Endothelial cell of umbilical vein (primary cell): Measurements from ENCODE around the gene HDAC9. TPM values are rescaled to one million over a fixed set of nuclear protein-coding genes. Genes with fewer than 3 reads are reported as not detected.

Experiments used
- BruUV-seq: library from RNA; stranded (reverse); fragments of 400-500 nt; replicated peaks from 2 replicates; lab custom pipeline; 2021; lab: Mats Ljungman, UMichigan
- CTCF ChIA-PET: fragments of 300-600, 350-600 bp; sonication (Branson Sonifier 250); formaldehyde crosslinking; loops from one replicate; lab custom pipeline; 2021; ENCODE audit warnings: antibody characterized with exemption, inconsistent platforms; lab: Charles Lee
- POLR2A ChIA-PET: fragments of 300-600, 350-600 bp; sonication (Branson Sonifier 250); formaldehyde crosslinking; loops from one replicate; lab custom pipeline; 2021; ENCODE audit warnings: antibody characterized with exemption, inconsistent platforms; lab: Charles Lee
- DNase-seq: peaks from one replicate; pipeline ENCODE4 v3.0.0-alpha.2; 2011; ENCODE audit warnings: low read depth, low spot score
- FAIRE-seq: peaks from 2 replicates; lab custom pipeline; 2011; peaks lifted over from hg19 to GRCh38; lab: Jason Lieb, UNC
- H2AFZ ChIP-seq: 2 replicates; pipeline ENCODE4 v1.6.0; 2012; ENCODE audit warnings: low read depth, low read length, control low read depth, inconsistent platforms
- H3K27ac ChIP-seq: 2 replicates; pipeline ENCODE4 v1.5.1; 2011; ENCODE audit warnings: low read depth, mild to moderate bottlenecking, control low read depth, low read length, moderate library complexity; ENCODE audit not compliant: insufficient read depth
- H3K27me3 ChIP-seq, 2 experiments: 2 replicates each; pipeline versions ENCODE4 v1.6.0 to v1.6.1; 2011; ENCODE audit warnings: low read length in 2 of 2, mixed read lengths in 1 of 2; ENCODE audit not compliant: control insufficient read depth in 2 of 2, insufficient read depth in 2 of 2
- H3K36me3 ChIP-seq, 2 experiments: 2 replicates in 1 of 2; 3 replicates in 1 of 2; pipeline ENCODE4 v1.5.1; 2011; ENCODE audit warnings: low read length in 2 of 2, mild to moderate bottlenecking in 1 of 2, moderate library complexity in 1 of 2; ENCODE audit not compliant: control insufficient read depth in 2 of 2, insufficient read depth in 2 of 2; ENCODE audit errors: extremely low read depth in 1 of 2
- H3K4me1 ChIP-seq: 3 replicates; pipeline ENCODE4 v1.5.1; 2011; ENCODE audit warnings: mild to moderate bottlenecking, low read length; ENCODE audit not compliant: control insufficient read depth, insufficient read depth; ENCODE audit errors: extremely low read depth
- H3K4me2 ChIP-seq: 2 replicates; pipeline ENCODE4 v1.6.1; 2011; ENCODE audit warnings: low read length, control low read depth, mixed read lengths; ENCODE audit not compliant: insufficient read depth
- H3K4me3 ChIP-seq, 3 experiments: fragments of 200-600 bp in 1 of 3; sonication (generic), shearing (Covaris generic) in 1 of 3; replicated peaks in 1 of 3; 2 replicates each; pipeline ENCODE4 v1.5.1; 2011 to 2016; ENCODE audit warnings: control low read depth in 3 of 3, low read length in 3 of 3, mild to moderate bottlenecking in 2 of 3, inconsistent platforms in 1 of 3, low read depth in 1 of 3, moderate library complexity in 1 of 3; ENCODE audit not compliant: insufficient read depth in 1 of 3
- H3K79me2 ChIP-seq: 2 replicates; pipeline ENCODE4 v1.6.0; 2012; ENCODE audit warnings: low read length, inconsistent platforms; ENCODE audit not compliant: control insufficient read depth, insufficient read depth
- H3K9ac ChIP-seq: replicated peaks from 2 replicates; pipeline ENCODE3; 2011; ENCODE audit warnings: low read length, control low read depth; ENCODE audit not compliant: insufficient read depth; ENCODE audit errors: extremely low read depth
- H3K9me1 ChIP-seq: replicated peaks from 3 replicates; pipeline ENCODE4 v1.6.0; 2011; ENCODE audit warnings: mild to moderate bottlenecking, low read length; ENCODE audit not compliant: control insufficient read depth, insufficient read depth; ENCODE audit errors: extremely low read depth
- H3K9me3 ChIP-seq: replicated peaks from 2 replicates; pipeline ENCODE4 v1.5.1; 2012; ENCODE audit warnings: low read length, inconsistent platforms; ENCODE audit not compliant: control insufficient read depth, insufficient read depth
- H4K20me1 ChIP-seq: replicated peaks from 2 replicates; pipeline ENCODE3; 2011; ENCODE audit warnings: mild to moderate bottlenecking, low read length; ENCODE audit not compliant: control insufficient read depth, insufficient read depth; ENCODE audit errors: extremely low read depth
- CTCF ChIP-seq, 2 donors: IDR thresholded peaks; 1 replicate in 1 of 2; 2 replicates in 1 of 2; pipeline ENCODE4 v1.5.1; 2011; ENCODE audit warnings: low read length in 2 of 2, mild to moderate bottlenecking in 2 of 2, moderate library complexity in 2 of 2, control low read depth in 1 of 2, inconsistent platforms in 1 of 2, low read depth in 1 of 2; ENCODE audit not compliant: insufficient read depth in 1 of 2; ENCODE audit errors: extremely low read depth in 1 of 2
- EZH2 ChIP-seq: IDR thresholded peaks from 2 replicates; pipeline ENCODE4 v1.6.1; 2012; ENCODE audit warnings: borderline replicate concordance, low read depth, mild to moderate bottlenecking, moderate library complexity, low read length, inconsistent platforms; ENCODE audit not compliant: severe bottlenecking
- FOS ChIP-seq: IDR thresholded peaks from 2 replicates; pipeline ENCODE4 v1.6.1; 2011; ENCODE audit warnings: mild to moderate bottlenecking, low read length, moderate library complexity, borderline replicate concordance; ENCODE audit not compliant: insufficient read depth
- GATA2 ChIP-seq: IDR thresholded peaks from 2 replicates; pipeline ENCODE4 v1.7.0; 2011; ENCODE audit warnings: low read depth, mild to moderate bottlenecking, moderate library complexity, mixed read lengths, low read length; ENCODE audit not compliant: insufficient read length, insufficient read depth
- JUN ChIP-seq: IDR thresholded peaks from 2 replicates; pipeline ENCODE4 v1.6.1; 2011; ENCODE audit warnings: borderline replicate concordance, low read depth; ENCODE audit not compliant: insufficient read length, insufficient read depth
- MAX ChIP-seq: IDR thresholded peaks from 2 replicates; pipeline ENCODE4 v1.6.1; 2011; ENCODE audit not compliant: insufficient read depth, insufficient read length
- MYC ChIP-seq: IDR thresholded peaks from one replicate; pipeline ENCODE4 v1.6.1; 2011; ENCODE audit warnings: mild to moderate bottlenecking, low read depth, low read length
- POLR2A ChIP-seq: IDR thresholded peaks from 2 replicates; pipeline ENCODE4 v1.6.1; 2012; ENCODE audit warnings: low read depth, mild to moderate bottlenecking, control low read depth, low read length
- POLR2AphosphoS5 ChIP-seq: IDR thresholded peaks from 2 replicates; pipeline ENCODE4 v1.6.1; 2012; ENCODE audit warnings: low read depth, mild to moderate bottlenecking, control low read depth, low read length, moderate library complexity; ENCODE audit not compliant: insufficient read depth
- dilution Hi-C: fragments of 300-500 bp; cut with MboI; formaldehyde crosslinking; loops from one replicate; pipeline ENCODE4 v1.15.0; 2019; ENCODE audit warnings: low sequenced_read_pairs; ENCODE audit not compliant: extremely low pct_ligation_motif_present
- intact Hi-C: fragments of 100-400 bp; cut with micrococcal nuclease; formaldehyde crosslinking; loops from one replicate; pipeline ENCODE4 v1.10.0; 2022
- polyA plus RNA-seq, 4 experiments: library from polyadenylated mRNA; depleted of rRNA in 3 of 4; stranded (reverse) in 3 of 4; unstranded in 1 of 4; fragments of >200 nt; gene quantifications; 2 replicates each; pipeline versions ENCODE4 v1.2.1 to v1.2.3, GENCODE V29; 2011 to 2012; ENCODE audit warnings: missing spikeins in 1 of 4
- total RNA-seq: library from RNA; stranded (reverse); gene quantifications from 2 replicates; pipeline ENCODE4 v1.2.3, GENCODE V29; 2021

Gene HDAC9
- total and polyA plus RNA-seq, 2 donors (not counting 3 experiments of a cell fraction or from before 2014, with no cell fraction given), result 1.8 to 11.6 TPM

DNA sequence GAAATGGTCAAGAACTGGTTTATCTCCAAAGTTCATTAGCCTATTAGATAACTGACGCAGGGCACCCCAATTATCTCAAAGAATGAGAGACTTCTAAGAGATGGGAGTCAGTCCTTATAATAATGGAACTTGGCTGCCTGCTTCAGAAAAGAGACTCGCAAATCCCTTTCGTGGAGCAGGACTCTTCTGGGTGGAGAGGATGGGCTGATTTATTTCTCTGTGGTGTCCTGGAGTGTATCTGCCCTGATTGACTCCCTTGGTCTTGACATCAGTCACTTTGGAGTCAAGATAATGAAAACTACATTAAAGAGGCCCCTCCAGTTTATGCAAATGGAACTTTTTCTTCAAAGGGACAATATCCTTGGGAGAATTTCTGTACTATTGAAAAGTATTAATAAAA is 198.9 kb downstream of the HDAC9 start:
- H3K4me3 ChIP-seq, result no peak overlapping the region
- H3K9me1 ChIP-seq, result no peaks in the 10 kb centered on the region
- dilution Hi-C loops, result no loop called here
- H3K9ac ChIP-seq, result no peak overlapping the region
- no TSS peak for BruUV-seq
- no peaks in the 10 kb centered on the region for H3K27me3 ChIP-seq
- no peak for TF ChIP-seq JUN
- TF ChIP-seq GATA2, result no peak
- TF ChIP-seq CTCF (IDR thresholded peaks at IDR 0.05; ENCODE audit: extremely low read depth in 1 of 2, insufficient read depth in 1 of 2, low read depth in 1 of 2, low read length in 2 of 2), result no peak
- TF ChIP-seq MAX, result no peak
- TF ChIP-seq POLR2A, result no peak
- no peak for TF ChIP-seq FOS
- TF ChIP-seq MYC, result no peak
- TF ChIP-seq EZH2, result no peak
- TF ChIP-seq POLR2AphosphoS5, result no peak
- H3K36me3 ChIP-seq, result no peaks in the 10 kb centered on the region
- POLR2A ChIA-PET, result no interaction called here
- H2AFZ ChIP-seq, result no peak overlapping the region
- FAIRE-seq (no peak), DNase-seq (no peak)
- no peaks in the 10 kb centered on the region for H3K9me3 ChIP-seq
- H3K27ac ChIP-seq, result no peak overlapping the region
- no peak overlapping the region for H3K4me2 ChIP-seq
- no peaks in the 10 kb centered on the region for H3K79me2 ChIP-seq
- no peaks in the 10 kb centered on the region for H3K4me1 ChIP-seq
- no peaks in the 10 kb centered on the region for H4K20me1 ChIP-seq
- CTCF ChIA-PET, result interaction anchor here (1.2 to 3.2 kb wide), 6 partner anchors 29 to 427 kb away, joined by 5 to 52 read pairs (median 8); no protein-coding TSS in a partner anchor
- intact Hi-C loops, result loop anchor here (5.0 kb wide), 1 partner anchor 973 kb away; no protein-coding TSS in a partner anchor
